ENCODE results near the gene FGR.

The FGR gene

GRCh38 chr1:27600498-27601175 is 34.3 kb downstream of the FGR start:
- DNase-seq (ENCODE audit: low read depth in 2 of 2): no peak

DNA sequence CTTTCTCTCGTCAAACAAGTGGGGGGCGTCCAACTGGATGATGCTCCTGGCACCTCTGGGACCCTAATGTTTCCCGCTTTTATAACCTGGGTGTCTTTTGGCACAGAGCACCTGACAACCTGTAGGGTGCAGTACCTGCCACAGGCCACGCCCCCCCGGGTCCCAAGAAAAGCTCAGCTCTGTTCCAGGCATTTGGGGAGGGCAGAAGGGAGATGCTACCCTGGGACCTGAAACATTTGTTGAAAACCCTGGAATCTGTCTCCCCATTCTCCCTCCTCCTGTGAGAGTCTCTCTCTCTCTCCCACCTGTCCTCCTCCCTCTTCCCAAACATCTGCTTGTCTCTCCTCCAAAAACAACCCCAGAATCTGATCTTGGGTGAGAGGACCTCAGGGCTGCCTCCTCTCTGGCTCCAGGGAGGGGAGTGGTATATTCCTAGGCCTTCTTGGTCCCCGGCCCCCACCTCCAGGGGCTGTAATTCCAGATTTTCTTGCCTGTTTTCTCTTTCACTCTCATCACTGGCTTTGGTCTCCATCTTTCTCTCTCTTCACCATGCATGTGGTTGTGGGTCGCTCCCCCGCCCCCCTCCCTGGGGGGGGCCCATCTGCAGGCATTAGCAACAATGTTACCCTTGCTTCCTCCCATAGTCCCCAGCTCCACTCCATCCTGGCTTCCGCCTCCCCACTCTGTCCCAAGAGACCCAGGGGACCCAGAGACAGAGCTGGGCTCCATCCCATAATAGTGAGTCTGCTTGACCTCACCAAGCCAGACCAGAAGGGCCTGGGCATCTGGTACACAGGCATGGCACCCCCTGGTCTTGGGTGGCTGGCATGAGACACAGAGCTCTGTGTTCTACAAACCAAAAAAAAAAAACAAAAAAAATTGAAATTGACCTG is 35.1 kb downstream of the FGR start:
- no peak for DNase-seq (ENCODE audit: low read depth in 2 of 2)

DNA sequence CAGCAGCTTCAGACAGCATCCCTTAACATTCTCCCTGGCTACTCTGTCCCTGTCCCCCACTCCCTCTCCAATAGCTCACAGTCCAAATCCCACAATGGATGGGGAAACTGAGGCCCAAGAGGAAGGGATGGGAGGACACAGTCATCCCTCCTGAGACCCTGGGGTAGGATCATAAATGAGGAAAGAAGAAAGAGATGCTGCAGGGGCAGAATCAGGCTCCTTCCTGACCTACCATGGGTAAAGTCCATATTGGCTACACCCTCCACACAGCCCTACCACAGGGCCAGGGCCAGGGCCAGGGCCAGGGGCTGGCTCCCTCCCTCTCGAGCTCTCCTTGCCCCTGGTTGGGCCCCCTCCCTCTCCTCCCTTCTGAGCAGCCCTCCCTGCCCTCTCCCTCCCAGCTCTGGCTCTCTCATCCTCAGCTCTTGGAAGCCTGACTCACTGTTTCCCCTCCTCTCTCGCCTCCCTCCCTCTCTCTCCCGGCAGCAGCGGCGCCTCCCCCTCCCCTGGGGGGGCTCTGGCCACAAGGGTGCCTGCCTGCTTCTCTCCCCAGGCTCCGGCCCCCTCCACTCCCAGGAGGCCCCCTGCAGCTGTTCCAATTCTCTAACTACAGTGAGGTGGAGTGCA is 36.0 kb downstream of the FGR start:
- peak in 1 of 2 experiments; percentile 50 for DNase-seq (ENCODE audit: low read depth in 2 of 2)

DNA sequence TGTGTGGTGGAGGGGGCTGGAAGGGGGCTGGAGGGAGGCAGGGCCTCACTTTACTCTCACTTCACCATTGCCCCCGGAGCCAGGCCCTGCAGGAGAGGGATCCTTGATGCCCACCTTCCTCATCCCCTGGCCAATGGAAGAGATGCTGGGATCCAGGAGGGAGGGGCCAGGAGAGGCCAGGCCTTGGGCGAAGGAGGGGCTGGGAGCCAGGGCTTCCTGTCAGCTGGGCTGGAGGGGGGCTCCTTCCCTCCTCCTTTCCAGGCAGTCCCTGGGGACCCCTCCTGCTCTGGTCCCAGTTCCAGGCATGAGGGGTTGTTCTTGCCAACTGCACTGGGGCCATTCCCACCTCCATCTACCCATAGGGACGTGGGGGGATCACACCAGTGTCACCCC is 36.7 kb downstream of the FGR start:
- DNase-seq (ENCODE audit: low read depth in 2 of 2): no peak

GRCh38 chr1:27597516-27598294 is 37.3 kb downstream of the FGR start:
- DNase-seq (ENCODE audit: low read depth in 2 of 2): no peak

DNA sequence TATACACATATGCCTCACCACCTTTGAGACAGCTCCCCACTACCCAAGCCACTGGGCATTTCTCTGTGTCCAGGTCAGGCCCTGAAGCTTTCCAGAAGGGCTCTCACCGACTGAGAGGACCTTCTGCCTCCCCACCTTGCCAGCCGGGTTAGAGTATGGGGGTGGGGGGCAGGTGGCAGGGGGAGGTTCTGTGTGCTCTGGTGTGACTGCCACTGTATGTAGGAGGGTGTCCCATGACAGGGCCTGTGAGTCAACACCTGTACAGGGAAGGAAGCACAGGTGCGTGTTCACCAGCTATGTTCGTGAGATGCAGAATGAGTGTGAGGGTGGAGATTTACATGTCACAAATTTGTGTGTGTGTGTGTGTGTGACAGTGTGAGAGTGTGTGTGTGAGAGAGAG is 38.0 kb downstream of the FGR start:
- no peak for DNase-seq (ENCODE audit: low read depth in 2 of 2)

GRCh38 chr1:27596261-27596660 is 38.7 kb downstream of the FGR start:
- DNase-seq (ENCODE audit: low read depth in 2 of 2): no peak

DNA sequence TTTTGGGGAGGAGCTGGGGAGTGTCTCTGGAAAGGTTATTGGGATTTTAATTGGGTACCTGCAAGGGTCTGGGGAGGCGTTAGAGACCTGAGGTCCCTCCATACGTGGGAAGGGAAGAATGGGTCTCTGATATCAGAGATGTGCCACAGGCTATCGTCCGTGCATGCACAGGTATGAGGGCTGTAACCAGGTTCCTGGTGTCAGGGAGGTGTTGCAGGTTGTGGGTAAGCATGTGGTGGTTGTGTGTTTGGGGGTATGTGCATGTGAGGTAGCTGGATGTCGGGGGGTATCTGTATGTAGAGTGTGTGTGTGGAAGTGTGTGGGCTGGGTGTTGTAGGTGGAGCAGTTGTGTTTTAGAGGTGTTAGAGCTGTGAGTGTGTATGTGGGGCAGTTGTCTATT is 39.4 kb downstream of the FGR start:
- DNase-seq (ENCODE audit: low read depth in 2 of 2): no peak

DNA sequence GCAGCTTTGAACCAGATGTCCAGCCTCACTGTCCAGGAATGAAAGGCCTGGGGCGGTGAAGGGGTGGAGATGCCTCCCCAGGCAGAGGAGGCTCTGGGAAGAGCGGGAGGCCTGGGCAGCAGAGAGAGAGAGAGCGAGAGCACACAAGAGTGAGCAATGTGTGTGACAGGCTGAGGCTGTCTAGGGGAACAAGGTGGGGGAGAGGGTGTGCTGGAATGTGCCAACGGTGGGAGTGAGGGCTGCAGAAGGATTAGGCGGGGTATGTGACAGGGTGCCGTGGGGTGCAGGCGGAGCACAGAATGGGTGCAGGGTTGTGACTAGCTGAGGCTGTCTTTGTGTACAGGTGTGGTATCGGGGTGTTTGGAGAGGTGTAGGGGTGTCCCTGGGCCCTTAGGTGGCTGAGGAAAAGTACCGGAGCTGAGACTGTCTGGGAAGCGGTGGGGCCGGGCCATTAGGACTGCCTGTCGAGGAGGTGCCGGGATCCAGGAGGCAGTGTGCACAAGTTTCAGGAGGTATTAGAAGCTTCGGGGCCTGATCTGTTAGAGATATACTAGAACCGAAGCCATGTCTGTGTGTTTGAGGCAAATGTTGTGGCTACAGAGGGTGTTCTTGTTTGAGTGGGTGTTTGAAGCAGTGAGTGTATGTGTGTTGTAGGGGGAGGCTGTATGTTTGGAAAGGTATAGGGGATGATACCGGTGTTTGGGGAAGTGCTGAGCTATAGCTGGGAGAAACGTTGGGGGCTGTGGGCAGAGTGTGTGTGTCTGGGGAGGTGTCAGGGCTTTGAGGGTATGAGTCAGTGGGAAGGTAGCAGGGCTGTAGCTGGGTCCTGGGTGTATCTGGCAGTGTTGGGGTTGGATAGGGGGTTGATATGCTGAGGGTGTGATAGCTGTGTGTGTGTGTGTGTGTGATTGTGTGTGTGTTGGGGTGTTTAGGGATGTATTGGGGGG is 40.1 kb downstream of the FGR start:
- DNase-seq (ENCODE audit: low read depth in 2 of 2): no peak

GRCh38 chr1:27593678-27594563 is 41.1 kb downstream of the FGR start:
- DNase-seq (ENCODE audit: low read depth in 2 of 2): no peak

GRCh38 chr1:27592931-27593677 is 41.9 kb downstream of the FGR start:
- no peak for DNase-seq (ENCODE audit: low read depth in 2 of 2)

- no peak for DNase-seq (ENCODE audit: low read depth in 2 of 2)
Observed at GRCh38 chr1:27592232-27592930, 42.6 kb downstream of the FGR start.

DNA sequence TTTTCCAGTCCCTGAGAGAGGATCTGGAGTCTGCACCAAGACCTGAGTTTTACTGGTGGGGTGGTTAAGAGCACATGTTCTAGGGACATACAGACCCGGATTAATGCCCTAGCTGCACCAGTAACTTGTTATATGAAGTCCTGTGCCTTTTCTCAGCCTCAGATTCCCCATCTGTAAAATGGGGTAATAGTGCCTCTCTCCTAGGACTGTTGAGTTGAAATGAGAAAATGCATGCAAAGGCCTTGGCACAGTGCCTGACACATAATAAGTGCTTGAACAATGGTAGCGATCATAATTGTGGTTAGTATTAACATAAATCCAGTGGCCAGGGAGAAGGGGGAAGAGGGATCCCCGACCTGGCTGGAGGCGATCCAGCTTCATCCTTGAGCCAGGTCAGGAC is 43.4 kb downstream of the FGR start:
- no peak for DNase-seq (ENCODE audit: low read depth in 2 of 2)

- DNase-seq (ENCODE audit: low read depth in 2 of 2): no peak
Observed at GRCh38 chr1:27590917-27591508, 44.0 kb downstream of the FGR start.

DNA sequence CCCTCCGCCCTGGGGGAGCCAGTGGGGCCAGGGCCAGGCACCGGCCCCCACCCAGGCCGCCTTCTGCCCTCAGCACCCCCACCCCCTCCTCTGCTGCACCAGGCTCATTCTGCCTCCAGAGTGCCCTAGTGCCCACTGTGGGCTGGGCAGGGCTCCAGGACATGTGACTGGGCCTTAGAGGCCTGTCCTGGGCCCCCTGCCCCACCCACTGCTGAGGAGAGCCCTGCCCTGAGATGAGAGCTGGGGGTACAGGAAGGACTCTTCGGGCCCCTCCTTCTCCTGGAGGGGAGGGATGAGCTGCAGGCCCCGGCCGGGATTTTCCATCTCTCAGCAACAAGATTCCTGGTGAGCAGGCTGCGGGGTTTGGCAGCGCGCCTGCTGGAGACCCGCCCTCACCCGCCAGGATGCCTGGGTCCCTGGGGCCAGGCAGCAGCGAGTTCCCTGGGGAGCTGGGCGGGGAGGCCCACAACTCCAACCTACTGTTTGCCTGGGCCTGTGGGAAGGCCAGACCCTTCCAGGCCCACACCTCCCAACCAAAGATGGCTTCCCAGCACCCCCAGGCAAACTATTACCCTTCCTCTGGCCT is 45.1 kb downstream of the FGR start:
- no peak for DNase-seq (ENCODE audit: low read depth in 2 of 2)

GRCh38 chr1:27589441-27589840 is 45.5 kb downstream of the FGR start:
- no peak for DNase-seq (ENCODE audit: low read depth in 2 of 2)

Measured in fibroblast of skin of left biceps (primary cell).